HL-60 (cell line): ENCODE measurements around the gene PIK3R3.

Experiments used
- DNase-seq, 2 experiments: peaks; one replicate each; pipeline ENCODE4 v3.0.0-alpha.2; 2010 to 2020; ENCODE audit warnings: low read depth in 1 of 2, low spot score in 1 of 2
- H3K27ac ChIP-seq: fragments of 250-450 bp; sonication (Bioruptor Pico); replicated peaks from 2 replicates; pipeline ENCODE4 v1.5.1; 2020; ENCODE audit warnings: mild to moderate bottlenecking, moderate library complexity
- H3K27me3 ChIP-seq: fragments of 250-450 bp; sonication (Bioruptor Pico); 2 replicates; pipeline ENCODE4 v1.5.1; 2021; ENCODE audit warnings: mild to moderate bottlenecking, moderate library complexity; ENCODE audit not compliant: insufficient read depth, poor library complexity, severe bottlenecking
- H3K4me3 ChIP-seq: replicated peaks from 2 replicates; pipeline ENCODE4 v1.5.1; 2011; ENCODE audit warnings: mild to moderate bottlenecking, control low read depth, low read length; ENCODE audit not compliant: insufficient read depth
- CTCF ChIP-seq: IDR thresholded peaks from one replicate; pipeline ENCODE4 v1.5.1; 2011; ENCODE audit warnings: low read length, control low read depth, inconsistent platforms; ENCODE audit not compliant: insufficient read depth
- GABPA ChIP-seq: IDR thresholded peaks from 2 replicates; pipeline ENCODE4 v1.6.1; 2012; ENCODE audit warnings: low read depth
- POLR2AphosphoS5 ChIP-seq: IDR thresholded peaks from 2 replicates; pipeline ENCODE4 v1.6.1; 2012; ENCODE audit warnings: low read depth
- SPI1 ChIP-seq: IDR thresholded peaks from 2 replicates; pipeline ENCODE4 v1.6.1; 2012; ENCODE audit warnings: low read depth, mild to moderate bottlenecking, borderline replicate concordance
- TF ChIP-seq, protein P1 (sequence below): IDR thresholded peaks from 2 replicates; pipeline ENCODE4 v1.6.1; 2012; ENCODE audit warnings: low read depth; ENCODE audit not compliant: insufficient replicate concordance

The PIK3R3 gene

GRCh38 chr1:46008585-46008984 is 123.8 kb downstream of the PIK3R3 start:
- no peak for DNase-seq
- no peaks in the 10 kb centered on the region for H3K27me3 ChIP-seq
- H3K27ac ChIP-seq, result no peak overlapping the region
- no peak overlapping the region for H3K4me3 ChIP-seq
- TF ChIP-seq, protein P1, sequence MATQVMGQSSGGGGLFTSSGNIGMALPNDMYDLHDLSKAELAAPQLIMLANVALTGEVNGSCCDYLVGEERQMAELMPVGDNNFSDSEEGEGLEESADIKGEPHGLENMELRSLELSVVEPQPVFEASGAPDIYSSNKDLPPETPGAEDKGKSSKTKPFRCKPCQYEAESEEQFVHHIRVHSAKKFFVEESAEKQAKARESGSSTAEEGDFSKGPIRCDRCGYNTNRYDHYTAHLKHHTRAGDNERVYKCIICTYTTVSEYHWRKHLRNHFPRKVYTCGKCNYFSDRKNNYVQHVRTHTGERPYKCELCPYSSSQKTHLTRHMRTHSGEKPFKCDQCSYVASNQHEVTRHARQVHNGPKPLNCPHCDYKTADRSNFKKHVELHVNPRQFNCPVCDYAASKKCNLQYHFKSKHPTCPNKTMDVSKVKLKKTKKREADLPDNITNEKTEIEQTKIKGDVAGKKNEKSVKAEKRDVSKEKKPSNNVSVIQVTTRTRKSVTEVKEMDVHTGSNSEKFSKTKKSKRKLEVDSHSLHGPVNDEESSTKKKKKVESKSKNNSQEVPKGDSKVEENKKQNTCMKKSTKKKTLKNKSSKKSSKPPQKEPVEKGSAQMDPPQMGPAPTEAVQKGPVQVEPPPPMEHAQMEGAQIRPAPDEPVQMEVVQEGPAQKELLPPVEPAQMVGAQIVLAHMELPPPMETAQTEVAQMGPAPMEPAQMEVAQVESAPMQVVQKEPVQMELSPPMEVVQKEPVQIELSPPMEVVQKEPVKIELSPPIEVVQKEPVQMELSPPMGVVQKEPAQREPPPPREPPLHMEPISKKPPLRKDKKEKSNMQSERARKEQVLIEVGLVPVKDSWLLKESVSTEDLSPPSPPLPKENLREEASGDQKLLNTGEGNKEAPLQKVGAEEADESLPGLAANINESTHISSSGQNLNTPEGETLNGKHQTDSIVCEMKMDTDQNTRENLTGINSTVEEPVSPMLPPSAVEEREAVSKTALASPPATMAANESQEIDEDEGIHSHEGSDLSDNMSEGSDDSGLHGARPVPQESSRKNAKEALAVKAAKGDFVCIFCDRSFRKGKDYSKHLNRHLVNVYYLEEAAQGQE, result no peak
- no peak for TF ChIP-seq SPI1
- TF ChIP-seq CTCF, result no peak
- no peak for TF ChIP-seq GABPA
- no peak for TF ChIP-seq POLR2AphosphoS5

GRCh38 chr1:46005594-46005993 is 126.8 kb downstream of the PIK3R3 start:
- Histone ChIP-seq H3K27me3 (no peaks in the 10 kb centered on the region), H3K4me3 (no peak overlapping the region), H3K27ac (no peak overlapping the region)
- TF ChIP-seq, protein P1, result no peak
- TF ChIP-seq POLR2AphosphoS5 (no peak), SPI1 (no peak), CTCF (no peak), GABPA (no peak)
- no peak for DNase-seq

DNA sequence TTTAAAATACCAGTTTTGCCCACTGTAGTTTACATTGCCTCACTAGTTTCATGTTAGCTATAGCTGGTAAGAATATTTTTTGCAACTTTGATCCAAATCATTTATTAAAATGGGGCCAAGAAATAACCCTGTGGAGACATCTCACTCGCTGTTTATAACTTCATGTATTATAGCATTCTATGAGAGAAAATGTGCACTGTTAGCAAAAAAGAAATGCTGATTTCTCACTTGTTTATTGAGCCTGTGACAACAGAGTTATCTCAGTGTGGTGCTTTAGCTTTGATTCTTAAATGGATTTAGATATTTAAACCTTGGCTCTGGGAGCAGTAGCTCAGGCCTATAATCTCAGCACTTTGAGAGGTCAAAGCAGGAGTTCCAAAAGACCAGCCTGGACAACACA is 127.9 kb downstream of the PIK3R3 start:
- TF ChIP-seq SPI1 (no peak), POLR2AphosphoS5 (no peak), CTCF (no peak), GABPA (no peak)
- TF ChIP-seq, protein P1, result no peak
- H3K27ac ChIP-seq, result no peak overlapping the region
- H3K4me3 ChIP-seq, result no peak overlapping the region
- H3K27me3 ChIP-seq, result no peaks in the 10 kb centered on the region
- DNase-seq, result no peak
